Epithelial cell of esophagus (primary cell): Measurements from ENCODE around the gene RBP2.
A peak's percentile ranks its signal among the peaks of the same experiment; 100 is the strongest.

ENCODE experiments used
- DNase-seq: peaks from one replicate; pipeline ENCODE4 v3.0.0; 2010; ENCODE audit warnings: low read depth
- H3K4me3 ChIP-seq: 2 replicates; pipeline ENCODE4 v1.5.1; 2011; ENCODE audit warnings: mild to moderate bottlenecking, low read length, control low read depth
- CTCF ChIP-seq: IDR thresholded peaks from 2 replicates; pipeline ENCODE4 v1.5.1; 2011; ENCODE audit warnings: low read depth, mild to moderate bottlenecking, low read length, control low read depth, inconsistent platforms; ENCODE audit not compliant: insufficient read depth; ENCODE audit errors: missing control alignments

RBP2 gene

GRCh38 chr3:139482206-139482605 is 5.9 kb upstream of the RBP2 start:
- H3K4me3 ChIP-seq = no peak overlapping the region
- TF ChIP-seq CTCF = no peak
- no peak for DNase-seq

GRCh38 chr3:139481116-139481515 is 4.8 kb upstream of the RBP2 start:
- no peak for DNase-seq
- TF ChIP-seq CTCF = no peak
- no peak overlapping the region for H3K4me3 ChIP-seq

- no peak for TF ChIP-seq CTCF
- DNase-seq = no peak
- no peak overlapping the region for H3K4me3 ChIP-seq
Observed at GRCh38 chr3:139480585-139480984, 4.3 kb upstream of the RBP2 start.

- no peak overlapping the region for H3K4me3 ChIP-seq
- DNase-seq = peak; percentile 75
- TF ChIP-seq CTCF = no peak
Observed at GRCh38 chr3:139477710-139478640, 1.7 kb upstream of the RBP2 start.

GRCh38 chr3:139473155-139473771 is 3.1 kb downstream of the RBP2 start:
- TF ChIP-seq CTCF = no peak
- DNase-seq = peak; percentile 33
- H3K4me3 ChIP-seq = no peak overlapping the region

GRCh38 chr3:139472380-139473010 is 3.8 kb downstream of the RBP2 start:
- no peak for TF ChIP-seq CTCF
- H3K4me3 ChIP-seq = no peak overlapping the region

GRCh38 chr3:139470199-139470598 is 6.1 kb downstream of the RBP2 start:
- no peak for DNase-seq
- no peak for TF ChIP-seq CTCF
- H3K4me3 ChIP-seq = no peak overlapping the region

More at GRCh38 chr3:139472380-139473010, 3.8 kb downstream of the RBP2 start:
- no peak for DNase-seq
